ENCODE data around the gene CEP41.

CEP41 gene

GRCh38 chr7:130419658-130420057, 21.2 kb downstream of the CEP41 start:
- Mint-ChIP-seq H3K4me1 (peaks cover 4% of the 10 kb centered on the region), H3K4me3 (no peak overlapping the region), H3K27ac (no peak overlapping the region), H3K36me3 (peaks cover 4% of the 10 kb centered on the region), H3K27me3 (no peaks in the 10 kb centered on the region), H3K9me3 (no peaks in the 10 kb centered on the region)
- DNase-seq (ENCODE audit: low spot score in 2 of 2) (no peak), ATAC-seq (ENCODE audit: low read depth) (no peak)

- DNase-seq (ENCODE audit: low spot score in 2 of 2) (no peak), ATAC-seq (ENCODE audit: low read depth) (no peak)
- no peaks in the 10 kb centered on the region for H3K9me3 Mint-ChIP-seq
- no peak overlapping the region for H3K4me3 Mint-ChIP-seq
- no peaks in the 10 kb centered on the region for H3K27me3 Mint-ChIP-seq
- H3K36me3 Mint-ChIP-seq: peaks cover 4% of the 10 kb centered on the region
- peaks cover 4% of the 10 kb centered on the region for H3K4me1 Mint-ChIP-seq
- H3K27ac Mint-ChIP-seq: no peak overlapping the region
Measured at GRCh38 chr7:130418306-130418705, 22.5 kb downstream of the CEP41 start.

- Mint-ChIP-seq H3K36me3 (peaks cover 4% of the 10 kb centered on the region), H3K9me3 (no peaks in the 10 kb centered on the region), H3K27me3 (no peaks in the 10 kb centered on the region), H3K4me1 (peaks cover 4% of the 10 kb centered on the region), H3K4me3 (no peak overlapping the region), H3K27ac (no peak overlapping the region)
- ATAC-seq (ENCODE audit: low read depth): no peak
- no peak for DNase-seq (ENCODE audit: low spot score in 2 of 2)
Measured at GRCh38 chr7:130417213-130417612, 23.6 kb downstream of the CEP41 start.

GRCh38 chr7:130415006-130415405, 25.8 kb downstream of the CEP41 start:
- H3K27me3 Mint-ChIP-seq: no peaks in the 10 kb centered on the region
- no peak overlapping the region for H3K27ac Mint-ChIP-seq
- ATAC-seq (ENCODE audit: low read depth) (no peak), DNase-seq (ENCODE audit: low spot score in 2 of 2) (no peak)
- no peak overlapping the region for H3K4me3 Mint-ChIP-seq
- H3K9me3 Mint-ChIP-seq: no peaks in the 10 kb centered on the region
- peaks cover 6% of the 10 kb centered on the region for H3K36me3 Mint-ChIP-seq
- peaks cover 4% of the 10 kb centered on the region for H3K4me1 Mint-ChIP-seq

GRCh38 chr7:130413201-130413600, 27.6 kb downstream of the CEP41 start:
- peaks cover 4% of the 10 kb centered on the region for H3K4me1 Mint-ChIP-seq

GRCh38 chr7:130410868-130411541, 29.8 kb downstream of the CEP41 start:
- H3K9me3 Mint-ChIP-seq: no peaks in the 10 kb centered on the region
- DNase-seq (ENCODE audit: low spot score in 2 of 2) (no peak), ATAC-seq (ENCODE audit: low read depth) (no peak)
- peaks cover 4% of the 10 kb centered on the region for H3K4me1 Mint-ChIP-seq
- H3K27me3 Mint-ChIP-seq: no peaks in the 10 kb centered on the region
- no peak overlapping the region for H3K27ac Mint-ChIP-seq
- peaks cover 2% of the 10 kb centered on the region for H3K36me3 Mint-ChIP-seq
- H3K4me3 Mint-ChIP-seq: no peak overlapping the region

More at GRCh38 chr7:130413201-130413600, 27.6 kb downstream of the CEP41 start:
- DNase-seq (ENCODE audit: low spot score in 2 of 2) (no peak), ATAC-seq (ENCODE audit: low read depth) (no peak)
- Mint-ChIP-seq H3K4me3 (no peak overlapping the region), H3K27ac (no peak overlapping the region), H3K36me3 (peaks cover 2% of the 10 kb centered on the region), H3K27me3 (no peaks in the 10 kb centered on the region), H3K9me3 (no peaks in the 10 kb centered on the region)

GRCh38 chr7:130409712-130410072, 31.1 kb downstream of the CEP41 start:
- ATAC-seq (ENCODE audit: low read depth): no peak
- no peaks in the 10 kb centered on the region for H3K27me3 Mint-ChIP-seq
- no peak overlapping the region for H3K4me3 Mint-ChIP-seq
- no peak for DNase-seq (ENCODE audit: low spot score in 2 of 2)
- no peaks in the 10 kb centered on the region for H3K4me1 Mint-ChIP-seq
- peaks cover 2% of the 10 kb centered on the region for H3K36me3 Mint-ChIP-seq
- H3K9me3 Mint-ChIP-seq: no peaks in the 10 kb centered on the region
- H3K27ac Mint-ChIP-seq: no peak overlapping the region

- Mint-ChIP-seq H3K36me3 (peaks cover 2% of the 10 kb centered on the region), H3K27me3 (no peaks in the 10 kb centered on the region), H3K4me3 (no peak overlapping the region), H3K9me3 (no peaks in the 10 kb centered on the region), H3K4me1 (no peaks in the 10 kb centered on the region), H3K27ac (no peak overlapping the region)
- DNase-seq (ENCODE audit: low spot score in 2 of 2): no peak
- ATAC-seq (ENCODE audit: low read depth): no peak
Measured at GRCh38 chr7:130409067-130409711, 31.6 kb downstream of the CEP41 start.

- Mint-ChIP-seq H3K4me1 (no peaks in the 10 kb centered on the region), H3K27me3 (no peaks in the 10 kb centered on the region), H3K4me3 (no peak overlapping the region), H3K36me3 (peaks cover 6% of the 10 kb centered on the region), H3K9me3 (no peaks in the 10 kb centered on the region), H3K27ac (no peak overlapping the region)
- ATAC-seq (ENCODE audit: low read depth) (no peak), DNase-seq (ENCODE audit: low spot score in 2 of 2) (no peak)
Measured at GRCh38 chr7:130405003-130405402, 35.8 kb downstream of the CEP41 start.

GRCh38 chr7:130401578-130401977, 39.2 kb downstream of the CEP41 start:
- Mint-ChIP-seq H3K36me3 (peaks cover 10% of the 10 kb centered on the region), H3K27me3 (no peaks in the 10 kb centered on the region), H3K27ac (no peak overlapping the region), H3K9me3 (no peaks in the 10 kb centered on the region), H3K4me3 (no peak overlapping the region), H3K4me1 (no peaks in the 10 kb centered on the region)
- no peak for DNase-seq (ENCODE audit: low spot score in 2 of 2)
- ATAC-seq (ENCODE audit: low read depth): no peak

GRCh38 chr7:130401101-130401500, 39.7 kb downstream of the CEP41 start:
- ATAC-seq (ENCODE audit: low read depth) (no peak), DNase-seq (ENCODE audit: low spot score in 2 of 2) (no peak)
- H3K27me3 Mint-ChIP-seq: no peaks in the 10 kb centered on the region
- H3K9me3 Mint-ChIP-seq: no peaks in the 10 kb centered on the region
- H3K36me3 Mint-ChIP-seq: peaks cover 10% of the 10 kb centered on the region
- H3K4me1 Mint-ChIP-seq: no peaks in the 10 kb centered on the region
- no peak overlapping the region for H3K27ac Mint-ChIP-seq
- H3K4me3 Mint-ChIP-seq: no peak overlapping the region

- Mint-ChIP-seq H3K9me3 (no peaks in the 10 kb centered on the region), H3K27ac (no peak overlapping the region), H3K27me3 (no peaks in the 10 kb centered on the region), H3K4me1 (no peaks in the 10 kb centered on the region), H3K4me3 (no peak overlapping the region), H3K36me3 (peaks cover 10% of the 10 kb centered on the region)
- ATAC-seq (ENCODE audit: low read depth) (no peak), DNase-seq (ENCODE audit: low spot score in 2 of 2) (no peak)
Measured at GRCh38 chr7:130400120-130400572, 40.7 kb downstream of the CEP41 start.

GRCh38 chr7:130398526-130399090, 42.2 kb downstream of the CEP41 start:
- H3K27ac Mint-ChIP-seq: no peak overlapping the region
- H3K36me3 Mint-ChIP-seq: peaks cover 10% of the 10 kb centered on the region
- H3K27me3 Mint-ChIP-seq: no peaks in the 10 kb centered on the region
- H3K4me1 Mint-ChIP-seq: peaks cover 4% of the 10 kb centered on the region
- no peak for DNase-seq (ENCODE audit: low spot score in 2 of 2)
- ATAC-seq (ENCODE audit: low read depth): no peak
- no peak overlapping the region for H3K4me3 Mint-ChIP-seq
- no peaks in the 10 kb centered on the region for H3K9me3 Mint-ChIP-seq

GRCh38 chr7:130397758-130398073, 43.1 kb downstream of the CEP41 start:
- peaks cover 4% of the 10 kb centered on the region for H3K4me1 Mint-ChIP-seq
- no peaks in the 10 kb centered on the region for H3K9me3 Mint-ChIP-seq
- H3K4me3 Mint-ChIP-seq: no peak overlapping the region
- H3K27me3 Mint-ChIP-seq: no peaks in the 10 kb centered on the region
- ATAC-seq (ENCODE audit: low read depth): no peak
- no peak overlapping the region for H3K27ac Mint-ChIP-seq
- H3K36me3 Mint-ChIP-seq: peaks cover 7% of the 10 kb centered on the region
- DNase-seq (ENCODE audit: low spot score in 2 of 2): no peak
